GM21786 (cell line): ENCODE results near the gene TAMALIN.

Experiments
- ATAC-seq: cut with Tn5 transposase; IDR thresholded peaks from one replicate; pipeline ENCODE4 v1.9.1; 2021; ENCODE audit not compliant: unreplicated experiment

Gene TAMALIN

GRCh38 chr12:51980809-51981127, 26.0 kb upstream of the TAMALIN start:
- no peak for ATAC-seq

GRCh38 chr12:51984657-51985056, 22.1 kb upstream of the TAMALIN start:
- no peak for ATAC-seq

- no peak for ATAC-seq
These were observed 21.5 kb upstream of the TAMALIN start for GRCh38 chr12:51985154-51985835.

GRCh38 chr12:51986834-51987233, 19.9 kb upstream of the TAMALIN start:
- ATAC-seq = no peak

- ATAC-seq = no peak
These were observed 14.5 kb upstream of the TAMALIN start for GRCh38 chr12:51992246-51992645.

GRCh38 chr12:51994539-51994820, 12.3 kb upstream of the TAMALIN start:
- no peak for ATAC-seq

- no peak for ATAC-seq
These were observed 11.8 kb upstream of the TAMALIN start for GRCh38 chr12:51994959-51995358.

- no peak for ATAC-seq
These were observed 9.6 kb upstream of the TAMALIN start for GRCh38 chr12:51997136-51997535.

GRCh38 chr12:52003016-52003550, 3.7 kb upstream of the TAMALIN start:
- no peak for ATAC-seq

GRCh38 chr12:52003591-52003990, 3.2 kb upstream of the TAMALIN start:
- no peak for ATAC-seq

GRCh38 chr12:52004042-52004648, 2.6 kb upstream of the TAMALIN start:
- ATAC-seq = no peak

GRCh38 chr12:52005218-52005902, 1.4 kb upstream of the TAMALIN start:
- ATAC-seq = no peak

GRCh38 chr12:52005903-52006703, 643 bp upstream of the TAMALIN start:
- ATAC-seq = peak; percentile 81

GRCh38 chr12:52007158-52007921, 594 bp downstream of the TAMALIN start:
- no peak for ATAC-seq

GRCh38 chr12:52007982-52008510, 1.3 kb downstream of the TAMALIN start:
- no peak for ATAC-seq

- no peak for ATAC-seq
These were observed 2.5 kb downstream of the TAMALIN start for GRCh38 chr12:52009081-52009751.

GRCh38 chr12:52010152-52010622, 3.4 kb downstream of the TAMALIN start:
- ATAC-seq = no peak

GRCh38 chr12:52010692-52011601, 4.2 kb downstream of the TAMALIN start:
- ATAC-seq = no peak
